H1 (cell line): ENCODE measurements around the gene IGLON5. TPM values are rescaled to one million over a fixed set of nuclear protein-coding genes. Genes with fewer than 3 reads are reported as not detected.

ENCODE experiments used
- CTCF ChIA-PET: fragments of 300-600 bp; sonication (Branson Sonifier 250); formaldehyde crosslinking; loops from one replicate; lab custom pipeline; 2021; ENCODE audit not compliant: partially characterized antibody; lab: Charles Lee
- POLR2A ChIA-PET: fragments of 300-600 bp; sonication (Branson Sonifier 250); formaldehyde crosslinking; loops from one replicate; lab custom pipeline; 2021; ENCODE audit warnings: inconsistent platforms; ENCODE audit not compliant: partially characterized antibody; lab: Charles Lee
- DNase-seq, 2 experiments: peaks; one replicate each; pipeline versions ENCODE4 v3.0.0 to v3.0.0-alpha.2; 2010 to 2022; ENCODE audit warnings: low spot score in 2 of 2, low read depth in 1 of 2, mixed read lengths in 1 of 2
- FAIRE-seq: peaks from 2 replicates; lab custom pipeline; 2011; peaks lifted over from hg19 to GRCh38; lab: Jason Lieb, UNC
- H2AFZ ChIP-seq: 2 replicates; pipeline ENCODE4 v1.8.1; 2012; ENCODE audit warnings: low read length, inconsistent platforms
- H2AK5ac ChIP-seq: 2 replicates; pipeline ENCODE4 v1.6.1; 2013; ENCODE audit warnings: low read depth, low read length
- H2BK120ac ChIP-seq: replicated peaks from 2 replicates; pipeline ENCODE3; 2013; ENCODE audit warnings: low read depth, low read length, inconsistent platforms
- H2BK12ac ChIP-seq: 2 replicates; pipeline ENCODE4 v1.6.1; 2013; ENCODE audit warnings: low read depth, low read length
- H2BK15ac ChIP-seq: 2 replicates; pipeline ENCODE4 v1.6.1; 2013; ENCODE audit warnings: low read length
- H2BK20ac ChIP-seq: 2 replicates; pipeline ENCODE4 v1.6.1; 2013; ENCODE audit warnings: low read length
- H2BK5ac ChIP-seq: 2 replicates; pipeline ENCODE4 v1.6.1; 2013; ENCODE audit warnings: low read depth, low read length
- H3K14ac ChIP-seq: 2 replicates; pipeline ENCODE4 v1.6.1; 2013; ENCODE audit warnings: inconsistent platforms; ENCODE audit not compliant: insufficient read length
- H3K18ac ChIP-seq: 2 replicates; pipeline ENCODE4 v1.6.1; 2013; ENCODE audit warnings: low read length; ENCODE audit errors: extremely low read depth
- H3K23ac ChIP-seq: 2 replicates; pipeline ENCODE4 v1.6.1; 2013; ENCODE audit warnings: inconsistent platforms; ENCODE audit not compliant: insufficient read length
- H3K23me2 ChIP-seq: 2 replicates; pipeline ENCODE4 v1.6.1; 2013; ENCODE audit warnings: low read depth, low read length
- H3K27ac ChIP-seq: 2 replicates; pipeline ENCODE4 v1.6.1; 2011; ENCODE audit warnings: low read depth, low read length, inconsistent platforms
- H3K27me3 ChIP-seq, 4 experiments: replicated peaks in 1 of 4; 1 replicate in 1 of 4; 2 replicates in 3 of 4; pipeline versions ENCODE4 v1.6.1 to v1.8.1; 2011 to 2013; ENCODE audit warnings: low read length in 3 of 4, mild to moderate bottlenecking in 3 of 4, inconsistent platforms in 2 of 4, mixed read lengths in 2 of 4, moderate library complexity in 1 of 4; ENCODE audit not compliant: control insufficient read depth in 3 of 4, insufficient read depth in 3 of 4; ENCODE audit errors: extremely low read depth in 1 of 4
- H3K36me3 ChIP-seq, 4 experiments: 2 replicates each; pipeline versions ENCODE4 v1.6.1 to v1.8.1; 2011 to 2013; ENCODE audit warnings: mild to moderate bottlenecking in 4 of 4, low read length in 3 of 4, moderate library complexity in 2 of 4, control low read depth in 1 of 4, inconsistent platforms in 1 of 4; ENCODE audit not compliant: insufficient read depth in 4 of 4, control insufficient read depth in 2 of 4
- H3K4ac ChIP-seq: replicated peaks from 2 replicates; pipeline ENCODE3; 2013; ENCODE audit warnings: low read length, low read depth, mixed read lengths, inconsistent platforms; ENCODE audit not compliant: insufficient read length
- H3K4me1 ChIP-seq, 4 experiments: replicated peaks in 1 of 4; 1 replicate in 1 of 4; 2 replicates in 3 of 4; pipeline versions ENCODE4 v1.6.1 to v1.8.1; 2011 to 2013; ENCODE audit warnings: low read length in 3 of 4, inconsistent platforms in 2 of 4, mixed read lengths in 1 of 4; ENCODE audit not compliant: insufficient read depth in 4 of 4, control insufficient read depth in 3 of 4
- H3K4me2 ChIP-seq, 2 experiments: 2 replicates each; pipeline versions ENCODE4 v1.6.1 to v1.8.1; 2011 to 2013; ENCODE audit warnings: low read depth in 2 of 2, low read length in 2 of 2, control low read depth in 1 of 2, inconsistent platforms in 1 of 2, mild to moderate bottlenecking in 1 of 2; ENCODE audit not compliant: insufficient read depth in 1 of 2
- H3K4me3 ChIP-seq, 4 experiments: fragments of 200-600, 300-600 bp in 1 of 4; sonication (generic), shearing (Covaris generic), sonication (Bioruptor Twin) in 1 of 4; 2 replicates each; pipeline versions ENCODE4 v1.5.1 to v1.8.1; 2011 to 2016; ENCODE audit warnings: low read length in 4 of 4, low read depth in 3 of 4, control low read depth in 2 of 4, inconsistent platforms in 2 of 4, mild to moderate bottlenecking in 2 of 4, mixed read lengths in 1 of 4, moderate library complexity in 1 of 4; ENCODE audit not compliant: insufficient read depth in 2 of 4; ENCODE audit errors: extremely low read depth in 1 of 4
- H3K56ac ChIP-seq: replicated peaks from 2 replicates; pipeline ENCODE3; 2013; ENCODE audit warnings: low read depth, mild to moderate bottlenecking, mixed read lengths, low read length, inconsistent platforms; ENCODE audit not compliant: insufficient read length
- H3K79me1 ChIP-seq: 2 replicates; pipeline ENCODE4 v1.6.1; 2013; ENCODE audit warnings: low read depth, low read length, control low read depth
- H3K79me2 ChIP-seq, 2 experiments: 2 replicates each; pipeline versions ENCODE4 v1.6.1 to v1.8.1; 2012 to 2013; ENCODE audit warnings: low read length in 2 of 2, mild to moderate bottlenecking in 2 of 2, inconsistent platforms in 1 of 2; ENCODE audit not compliant: insufficient read depth in 2 of 2, control insufficient read depth in 1 of 2
- H3K9ac ChIP-seq, 4 experiments: replicated peaks in 1 of 4; 1 replicate in 1 of 4; 2 replicates in 3 of 4; pipeline versions ENCODE4 v1.6.1 to v1.8.1; 2011 to 2013; ENCODE audit warnings: low read depth in 3 of 4, low read length in 3 of 4, control low read depth in 2 of 4, mild to moderate bottlenecking in 2 of 4, moderate library complexity in 2 of 4, inconsistent platforms in 1 of 4; ENCODE audit errors: extremely low read depth in 1 of 4
- H3K9me3 ChIP-seq, 2 experiments: 2 replicates each; pipeline versions ENCODE4 v1.6.1 to v1.8.1; 2012 to 2013; ENCODE audit warnings: mild to moderate bottlenecking in 2 of 2, moderate library complexity in 2 of 2, control low read depth in 1 of 2, inconsistent platforms in 1 of 2, low read depth in 1 of 2, low read length in 1 of 2, mixed read lengths in 1 of 2; ENCODE audit not compliant: insufficient read depth in 2 of 2
- H4K20me1 ChIP-seq, 2 experiments: replicated peaks in 1 of 2; 2 replicates each; pipeline versions ENCODE3 to v1.8.1; 2011 to 2013; ENCODE audit warnings: inconsistent platforms in 2 of 2, low read length in 2 of 2, mild to moderate bottlenecking in 1 of 2; ENCODE audit not compliant: insufficient read depth in 2 of 2, control insufficient read depth in 1 of 2
- H4K5ac ChIP-seq: 2 replicates; pipeline ENCODE4 v1.6.1; 2013; ENCODE audit warnings: low read length, low read depth, mixed read lengths, inconsistent platforms; ENCODE audit not compliant: insufficient read length
- H4K8ac ChIP-seq: 2 replicates; pipeline ENCODE4 v1.8.0; 2013; ENCODE audit warnings: mild to moderate bottlenecking, moderate library complexity, low read length, inconsistent platforms; ENCODE audit not compliant: insufficient read depth; ENCODE audit errors: extremely low read depth
- H4K91ac ChIP-seq: replicated peaks from 2 replicates; pipeline ENCODE3; 2013; ENCODE audit warnings: low read length, mixed read lengths, inconsistent platforms; ENCODE audit not compliant: insufficient read length
- ATF2 ChIP-seq: IDR thresholded peaks from 2 replicates; pipeline ENCODE4 v1.6.1; 2012; ENCODE audit warnings: low read length, inconsistent platforms
- BRCA1 ChIP-seq: IDR thresholded peaks from 2 replicates; pipeline ENCODE4 v1.6.1; 2012; ENCODE audit warnings: low read depth, low read length, improper control_type of control experiment
- CEBPB ChIP-seq: IDR thresholded peaks from 2 replicates; pipeline ENCODE4 v1.6.1; 2012; ENCODE audit warnings: low read depth, low read length
- CHD1 ChIP-seq: IDR thresholded peaks from 2 replicates; pipeline ENCODE4 v1.6.1; 2012; ENCODE audit warnings: low read depth, low read length, improper control_type of control experiment
- CHD2 ChIP-seq: IDR thresholded peaks from 2 replicates; pipeline ENCODE4 v1.6.1; 2012; ENCODE audit warnings: low read length, improper control_type of control experiment
- EP300 ChIP-seq, 2 experiments: IDR thresholded peaks; 1 replicate in 1 of 2; 2 replicates in 1 of 2; pipeline ENCODE4 v1.6.1; 2011 to 2012; ENCODE audit warnings: low read depth in 2 of 2, low read length in 2 of 2, mild to moderate bottlenecking in 2 of 2, borderline replicate concordance in 1 of 2, inconsistent platforms in 1 of 2, moderate library complexity in 1 of 2
- FOSL1 ChIP-seq: IDR thresholded peaks from 2 replicates; pipeline ENCODE4 v1.6.1; 2011; ENCODE audit warnings: mild to moderate bottlenecking, low read depth, low read length, moderate library complexity; ENCODE audit not compliant: insufficient read depth
- KDM4A ChIP-seq: IDR thresholded peaks from one replicate; pipeline ENCODE4 v1.7.1; 2012; ENCODE audit warnings: low read depth, mild to moderate bottlenecking, moderate library complexity, low read length, inconsistent platforms; ENCODE audit not compliant: severe bottlenecking
- PHF8 ChIP-seq: fragments of 200-600 bp; sonication (generic); conservative IDR thresholded peaks from 2 replicates; pipeline ENCODE4 v1.7.1; 2012; ENCODE audit warnings: low read depth, mild to moderate bottlenecking, inconsistent platforms, low read length, moderate library complexity
- SP4 ChIP-seq: IDR thresholded peaks from 2 replicates; pipeline ENCODE4 v1.6.1; 2012; ENCODE audit warnings: low read length, inconsistent platforms
- TEAD4 ChIP-seq: IDR thresholded peaks from 2 replicates; pipeline ENCODE4 v1.6.1; 2012; ENCODE audit warnings: low read depth, low read length, inconsistent platforms, mixed read lengths
- YY1 ChIP-seq: IDR thresholded peaks from 2 replicates; pipeline ENCODE4 v1.6.1; 2011; ENCODE audit warnings: low read depth, mild to moderate bottlenecking, low read length
- WGBS, 2 experiments: shearing (Covaris generic) in 1 of 2; methylation state at CpG; one replicate each; pipeline versions ENCODE4 v1.1.6 to v1.1.7; 2013 to 2015; ENCODE audit warnings: low lambda C conversion rate in 2 of 2, mixed read lengths in 2 of 2, inconsistent platforms in 1 of 2, low coverage in 1 of 2, missing lambda C conversion rate in 1 of 2; ENCODE audit not compliant: insufficient replicate concordance in 2 of 2, insufficient coverage in 1 of 2, insufficient read length in 1 of 2; ENCODE audit errors: extremely low coverage in 1 of 2, missing lambda C conversion rate in 1 of 2; 5-methylcytosine and 5-hydroxymethylcytosine counted together
- polyA plus RNA-seq, 7 experiments: library from polyadenylated mRNA; depleted of rRNA in 3 of 7; stranded (reverse) in 5 of 7; unstranded in 2 of 7; fragments of >200 nt in 5 of 7; fragments of 200-250 nt in 2 of 7; gene quantifications; 1 replicate in 5 of 7; 2 replicates in 1 of 7; 4 replicates in 1 of 7; pipeline versions ENCODE4 v1.2.1 to v1.2.3, GENCODE V29; 2011 to 2013; ENCODE audit warnings: missing spikeins in 2 of 7, mixed read lengths in 2 of 7
- total RNA-seq: library from RNA; stranded (reverse); fragmentation: NEBNext Ultra II Directional; extraction: Animal tissue kit (Norgen Biotek cat#: 25700); gene quantifications from 2 replicates; pipeline ENCODE4 v1.2.1, GENCODE V29; 2021

Gene IGLON5
- total and polyA plus RNA-seq, 2 of the 8 experiments (the other 6 are each of a cell fraction or from before 2014, with no cell fraction given), result 31.8 to 34.6 TPM

DNA sequence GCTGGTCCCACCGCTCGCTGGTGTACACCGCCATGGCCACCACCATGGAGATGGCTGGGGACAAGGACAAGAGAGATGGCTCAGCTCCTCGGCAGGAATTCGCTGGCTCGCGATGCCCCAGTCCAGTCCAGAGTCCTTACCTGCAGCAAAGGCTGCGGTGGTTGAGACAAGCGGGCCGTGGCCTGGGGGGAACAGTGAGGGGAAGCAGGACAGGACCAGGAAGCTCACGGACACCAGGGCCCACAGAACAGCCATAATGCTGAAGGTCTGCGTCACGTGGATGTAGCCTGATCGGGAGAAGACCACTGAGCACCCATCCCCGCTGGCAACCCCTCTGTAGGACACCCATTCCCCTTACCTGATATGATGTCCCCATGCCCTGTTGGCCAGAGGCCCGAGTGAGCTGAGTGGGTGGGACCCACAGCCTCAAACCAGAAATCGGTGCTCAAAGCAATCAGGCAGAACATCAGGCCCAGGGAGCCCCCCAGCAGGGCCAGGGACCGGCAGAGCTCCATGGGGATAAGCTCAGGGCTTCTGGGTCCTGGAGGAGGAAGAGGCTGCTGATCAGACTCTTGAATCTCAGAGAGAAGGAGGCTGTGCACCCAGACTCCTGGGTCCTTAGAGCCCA lies 60.7 kb downstream of the IGLON5 start:
- peak overlapping the region; percentile 86; the same call in 1 of the 2 replicates for H4K8ac ChIP-seq
- no peaks in the 10 kb centered on the region for H3K79me2 ChIP-seq
- H3K4me1 ChIP-seq, result peaks cover 0 to 9% (median 8%) of the 10 kb centered on the region in 4 experiments; a peak in 5 of 7 replicates
- H4K91ac ChIP-seq, result no peak overlapping the region
- no peaks in the 10 kb centered on the region; a peak in 2 of 7 replicates for H3K27me3 ChIP-seq
- H2BK20ac ChIP-seq, result no peak overlapping the region
- H2BK15ac ChIP-seq, result no peak overlapping the region
- no peak overlapping the region for H3K27ac ChIP-seq
- H4K5ac ChIP-seq, result no peak overlapping the region
- H2BK5ac ChIP-seq, result no peak overlapping the region
- 90% methylated on average over 18 of the region's 18 CpGs; no CpG with 5 or more reads in 1 of the 2 experiments for WGBS, 2 experiments
- no peaks in the 10 kb centered on the region for H3K36me3 ChIP-seq
- H3K9me3 ChIP-seq, result no peaks in the 10 kb centered on the region
- H3K9ac ChIP-seq, result no peak overlapping the region
- H3K79me1 ChIP-seq, result no peaks in the 10 kb centered on the region
- H3K4ac ChIP-seq, result no peak overlapping the region
- no peak overlapping the region for H3K4me3 ChIP-seq
- ChIA-PET CTCF (interaction anchor here (0.9 to 1.8 kb wide), 6 partner anchors 15 to 49 kb away, joined by 3 to 5 read pairs (median 4); partner anchors contain the start of genes C19orf84, LIM2 and SIGLEC10), POLR2A (interaction anchor here (0.6 to 2.7 kb wide), 4 partner anchors 9 to 369 kb away, joined by 3 to 11 read pairs (median 4); partner anchors contain the start of gene C19orf84)
- no peak overlapping the region for H3K23ac ChIP-seq
- H3K4me2 ChIP-seq, result no peak overlapping the region
- peak overlapping the region; percentile 39; the same call in 1 of the 2 replicates for H2AK5ac ChIP-seq
- peaks cover 12% of the 10 kb centered on the region; the same call in 1 of the 2 replicates for H3K23me2 ChIP-seq
- no peak for FAIRE-seq
- H2BK120ac ChIP-seq, result no peak overlapping the region
- no peaks in the 10 kb centered on the region for H4K20me1 ChIP-seq
- DNase-seq, result no peak
- no peak overlapping the region for H3K18ac ChIP-seq
- no peak overlapping the region for H3K14ac ChIP-seq
- no peak overlapping the region for H3K56ac ChIP-seq
- no peak overlapping the region for H2BK12ac ChIP-seq
- H2AFZ ChIP-seq, result no peak overlapping the region
- no peak for TF ChIP-seq KDM4A
- no peak for TF ChIP-seq CEBPB
- TF ChIP-seq CHD2, result no peak
- no peak for TF ChIP-seq CHD1
- TF ChIP-seq SP4, result no peak
- TF ChIP-seq EP300 (IDR thresholded peaks at IDR 0.05; ENCODE audit: borderline replicate concordance in 1 of 2, low read depth in 2 of 2, low read length in 2 of 2), result no peak
- TF ChIP-seq FOSL1, result no peak
- TF ChIP-seq PHF8, result no peak
- TF ChIP-seq TEAD4, result no peak
- no peak for TF ChIP-seq BRCA1
- TF ChIP-seq YY1, result no peak
- no peak for TF ChIP-seq ATF2
